ENCODE results near the gene IL1RAPL1.

DNA sequence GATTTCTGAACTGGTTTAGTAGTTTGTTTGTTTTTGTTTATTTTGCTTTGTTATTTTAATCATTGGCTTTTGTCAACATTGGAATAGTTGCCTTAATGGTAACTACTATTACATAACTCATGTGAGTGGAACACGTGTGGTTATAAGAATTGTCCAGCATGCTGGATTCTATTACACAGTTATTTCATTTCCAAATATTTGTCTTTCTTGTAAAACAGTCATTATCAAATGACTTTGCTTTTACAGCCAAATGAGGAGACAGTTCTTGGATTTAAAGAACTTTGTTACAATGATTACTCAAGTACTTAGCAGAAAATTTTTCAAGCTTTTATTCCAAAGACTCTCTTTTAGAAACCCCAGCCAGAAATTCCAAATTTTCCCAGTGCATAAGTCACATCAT is 1112.0 kb downstream of the IL1RAPL1 start:
- TF ChIP-seq, protein P1, sequence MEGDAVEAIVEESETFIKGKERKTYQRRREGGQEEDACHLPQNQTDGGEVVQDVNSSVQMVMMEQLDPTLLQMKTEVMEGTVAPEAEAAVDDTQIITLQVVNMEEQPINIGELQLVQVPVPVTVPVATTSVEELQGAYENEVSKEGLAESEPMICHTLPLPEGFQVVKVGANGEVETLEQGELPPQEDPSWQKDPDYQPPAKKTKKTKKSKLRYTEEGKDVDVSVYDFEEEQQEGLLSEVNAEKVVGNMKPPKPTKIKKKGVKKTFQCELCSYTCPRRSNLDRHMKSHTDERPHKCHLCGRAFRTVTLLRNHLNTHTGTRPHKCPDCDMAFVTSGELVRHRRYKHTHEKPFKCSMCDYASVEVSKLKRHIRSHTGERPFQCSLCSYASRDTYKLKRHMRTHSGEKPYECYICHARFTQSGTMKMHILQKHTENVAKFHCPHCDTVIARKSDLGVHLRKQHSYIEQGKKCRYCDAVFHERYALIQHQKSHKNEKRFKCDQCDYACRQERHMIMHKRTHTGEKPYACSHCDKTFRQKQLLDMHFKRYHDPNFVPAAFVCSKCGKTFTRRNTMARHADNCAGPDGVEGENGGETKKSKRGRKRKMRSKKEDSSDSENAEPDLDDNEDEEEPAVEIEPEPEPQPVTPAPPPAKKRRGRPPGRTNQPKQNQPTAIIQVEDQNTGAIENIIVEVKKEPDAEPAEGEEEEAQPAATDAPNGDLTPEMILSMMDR (IDR thresholded peaks at IDR 0.05; ENCODE audit: borderline replicate concordance, extremely low read depth, low read length, poor library complexity, severe bottlenecking): no peak
- no peak for TF ChIP-seq EZH2 (IDR thresholded peaks at IDR 0.05; ENCODE audit: borderline replicate concordance, low read depth, low read length, severe bottlenecking)

All from DND-41 (cell line).